ENCODE measurements around the gene POLR3B. TPM values are rescaled to one million over a fixed set of nuclear protein-coding genes. Genes with fewer than 3 reads are reported as not detected.

The POLR3B gene
- total and polyA plus RNA-seq, 2 of the 8 experiments (the other 6 are each of a cell fraction or from before 2014, with no cell fraction given): 5.0 to 13.2 TPM

DNA sequence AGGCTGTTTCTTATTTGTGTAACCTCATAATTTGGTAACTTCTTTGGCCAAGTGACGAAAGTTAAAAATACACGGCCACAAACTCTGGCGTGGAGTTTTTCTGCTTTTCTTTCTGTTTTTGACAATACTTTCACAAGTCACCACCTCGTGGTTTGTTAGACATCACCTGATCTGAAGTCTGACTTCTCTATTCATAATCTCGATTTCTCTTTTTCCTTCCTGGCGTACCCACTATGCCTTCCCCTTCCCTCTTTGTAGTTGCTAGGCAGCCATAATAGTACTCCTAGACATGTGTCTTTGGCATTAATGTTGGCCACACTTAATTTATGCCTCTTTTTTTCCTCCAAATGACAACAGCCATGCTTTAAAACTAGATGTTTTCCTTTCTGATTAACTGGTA, 97.6 kb downstream of the POLR3B start:
- Histone ChIP-seq H3K9ac (replicated peaks in 1 of 4; ENCODE audit: extremely low read depth in 1 of 4, low read depth in 3 of 4, low read length in 3 of 4) (no peak overlapping the region), H3K4me1 (replicated peaks in 1 of 4; ENCODE audit: control insufficient read depth in 3 of 4, insufficient read depth in 4 of 4, low read length in 3 of 4) (peaks cover 0 to 9% (median 1%) of the 10 kb centered on the region in 4 experiments; a peak in 2 of 7 replicates), H3K36me3 (ENCODE audit: control insufficient read depth in 2 of 4, insufficient read depth in 4 of 4, low read length in 3 of 4) (peaks cover 0 to 5% (median 0%) of the 10 kb centered on the region in 4 experiments; a peak in 2 of 8 replicates), H3K27me3 (replicated peaks in 1 of 4; ENCODE audit: control insufficient read depth in 3 of 4, extremely low read depth in 1 of 4, insufficient read depth in 3 of 4, low read length in 3 of 4) (no peaks in the 10 kb centered on the region), H3K9me3 (ENCODE audit: insufficient read depth in 2 of 2, low read depth in 1 of 2, low read length in 1 of 2) (no peaks in the 10 kb centered on the region), H4K5ac (ENCODE audit: insufficient read length, low read depth, low read length) (no peak overlapping the region), H2BK20ac (ENCODE audit: low read length) (no peak overlapping the region), H3K18ac (ENCODE audit: extremely low read depth, low read length) (no peak overlapping the region), H3K14ac (ENCODE audit: insufficient read length) (no peak overlapping the region), H2AFZ (ENCODE audit: low read length) (no peak overlapping the region), H3K23ac (ENCODE audit: insufficient read length) (no peak overlapping the region), H3K56ac (replicated peaks; ENCODE audit: insufficient read length, low read depth, low read length) (no peak overlapping the region), H4K91ac (replicated peaks; ENCODE audit: insufficient read length, low read length) (no peak overlapping the region), H2BK12ac (ENCODE audit: low read depth, low read length) (no peak overlapping the region), H3K79me1 (ENCODE audit: low read depth, low read length) (no peaks in the 10 kb centered on the region), H3K4ac (replicated peaks; ENCODE audit: insufficient read length, low read depth, low read length) (no peak overlapping the region), H3K4me2 (ENCODE audit: insufficient read depth in 1 of 2, low read depth in 2 of 2, low read length in 2 of 2) (no peak overlapping the region), H4K8ac (ENCODE audit: extremely low read depth, insufficient read depth, low read length) (no peak overlapping the region), H2AK5ac (ENCODE audit: low read depth, low read length) (no peak overlapping the region), H4K20me1 (replicated peaks in 1 of 2; ENCODE audit: control insufficient read depth in 1 of 2, insufficient read depth in 2 of 2, low read length in 2 of 2) (peaks cover 0 to 2% of the 10 kb centered on the region in 2 experiments), H3K23me2 (ENCODE audit: low read depth, low read length) (no peaks in the 10 kb centered on the region), H2BK5ac (ENCODE audit: low read depth, low read length) (no peak overlapping the region), H3K4me3 (ENCODE audit: extremely low read depth in 1 of 4, insufficient read depth in 2 of 4, low read depth in 3 of 4, low read length in 4 of 4) (no peak overlapping the region), H2BK15ac (ENCODE audit: low read length) (no peak overlapping the region), H2BK120ac (replicated peaks; ENCODE audit: low read depth, low read length) (no peak overlapping the region), H3K27ac (ENCODE audit: low read depth, low read length) (no peak overlapping the region), H3K79me2 (ENCODE audit: control insufficient read depth in 1 of 2, insufficient read depth in 2 of 2, low read length in 2 of 2) (no peaks in the 10 kb centered on the region)
- CTCF ChIA-PET (ENCODE audit: partially characterized antibody): no interaction called here
- FAIRE-seq (no peak), DNase-seq (ENCODE audit: low read depth in 1 of 2, low spot score in 2 of 2) (no peak)
- POLR2A ChIA-PET (ENCODE audit: partially characterized antibody): no interaction called here
- 90% methylated on average over 6 of the region's 6 CpGs; no CpG with 5 or more reads in 1 of the 2 experiments for WGBS, 2 experiments (ENCODE audit: extremely low coverage in 1 of 2, insufficient coverage in 1 of 2, insufficient read length in 1 of 2, insufficient replicate concordance in 2 of 2, low coverage in 1 of 2, low lambda C conversion rate in 2 of 2, missing lambda C conversion rate in 1 of 2)
- TF ChIP-seq SAP30 (IDR thresholded peaks at IDR 0.05; ENCODE audit: insufficient read depth, insufficient replicate concordance, low read length) (no peak), SRF (IDR thresholded peaks at IDR 0.05; ENCODE audit: low read depth, low read length) (no peak), SIRT6 (IDR thresholded peaks at IDR 0.05; ENCODE audit: low read length) (no peak), EP300 (IDR thresholded peaks at IDR 0.05; ENCODE audit: borderline replicate concordance in 1 of 2, low read depth in 2 of 2, low read length in 2 of 2) (no peak), CREB1 (IDR thresholded peaks at IDR 0.05) (no peak), TEAD4 (IDR thresholded peaks at IDR 0.05; ENCODE audit: low read depth, low read length) (no peak), EGR1 (IDR thresholded peaks at IDR 0.05; ENCODE audit: borderline replicate concordance, low read depth, low read length) (no peak), GTF2F1 (IDR thresholded peaks at IDR 0.05; ENCODE audit: borderline replicate concordance, low read depth, low read length) (no peak), CHD2 (IDR thresholded peaks at IDR 0.05; ENCODE audit: low read length) (no peak), MAX (IDR thresholded peaks at IDR 0.05) (no peak), POU5F1 (IDR thresholded peaks at IDR 0.05; ENCODE audit: low read depth, low read length) (no peak), TAF1 (IDR thresholded peaks at IDR 0.05; ENCODE audit: low read depth, low read length) (no peak), SIN3A (conservative IDR thresholded peaks at IDR 0.05 in 1 of 2, IDR thresholded peaks at IDR 0.05 in 1 of 2; ENCODE audit: low read depth in 1 of 2, low read length in 2 of 2) (no peak), BRCA1 (IDR thresholded peaks at IDR 0.05; ENCODE audit: low read depth, low read length) (no peak), SIX5 (IDR thresholded peaks at IDR 0.05; ENCODE audit: low read depth, low read length) (no peak), JUN (IDR thresholded peaks at IDR 0.05; ENCODE audit: low read depth, low read length) (no peak)

All from H1 (cell line).